C4-2B (cell line): ENCODE measurements around the gene AHRR.
"Not testable (repeated sequence)": the region's sequence is repeated elsewhere in the genome, so short reads cannot be mapped to it uniquely, and the experiment has no call there.

ENCODE experiments used
- CTCF ChIP-seq: fragments of 450-650 bp; conservative IDR thresholded peaks from 2 replicates; pipeline ENCODE4 v1.5.1; 2017; ENCODE audit warnings: mild to moderate bottlenecking
- ZFX ChIP-seq: fragments of 450-650 bp; IDR thresholded peaks from 2 replicates; pipeline ENCODE4 v1.6.1; 2017

GRCh38 chr5:398141-398474 lies 76.6 kb downstream of the AHRR start:
- TF ChIP-seq CTCF, ZFX: not testable (repeated sequence)
